HS-5 (cell line): Measurements from ENCODE around the gene MSANTD4.
"Not testable (repeated sequence)": the region's sequence is repeated elsewhere in the genome, so short reads cannot be mapped to it uniquely, and the experiment has no call there.

Experiments
- DNase-seq: peaks from one replicate; pipeline ENCODE4 v3.0.0-alpha.2; 2012; ENCODE audit warnings: low read depth

MSANTD4 gene

GRCh38 chr11:106021967-106022794 is at the start of gene MSANTD4:
TSS of gene MSANTD4 (minus strand) at chr11:106022240. CDS start at chr11:106010917, 11,323 bp downstream.
- DNase-seq = peak; percentile 97

GRCh38 chr11:106070606-106071005 is 48.6 kb upstream of the MSANTD4 start:
- DNase-seq = no peak

GRCh38 chr11:106063009-106063408 is 41.0 kb upstream of the MSANTD4 start:
- DNase-seq = no peak

GRCh38 chr11:106061954-106062949 is 40.2 kb upstream of the MSANTD4 start:
- DNase-seq = no peak

- no peak for DNase-seq
Observed at GRCh38 chr11:106061249-106061784, 39.3 kb upstream of the MSANTD4 start.

- no peak for DNase-seq
Observed at GRCh38 chr11:106059617-106060016, 37.6 kb upstream of the MSANTD4 start.

GRCh38 chr11:106058377-106058776 is 36.3 kb upstream of the MSANTD4 start:
- DNase-seq = not testable (repeated sequence)

GRCh38 chr11:106051103-106051502 is 29.1 kb upstream of the MSANTD4 start:
- DNase-seq = no peak

GRCh38 chr11:106049727-106050476 is 27.9 kb upstream of the MSANTD4 start:
- DNase-seq = no peak

GRCh38 chr11:106047631-106048030 is 25.6 kb upstream of the MSANTD4 start:
- DNase-seq = no peak

GRCh38 chr11:106043540-106043939 is 21.5 kb upstream of the MSANTD4 start:
- DNase-seq = no peak

- no peak for DNase-seq
Observed at GRCh38 chr11:106032861-106033260, 10.8 kb upstream of the MSANTD4 start.

GRCh38 chr11:106031936-106032335 is 9.9 kb upstream of the MSANTD4 start:
- no peak for DNase-seq

GRCh38 chr11:106031202-106031810 is 9.3 kb upstream of the MSANTD4 start:
- peak; percentile 3 for DNase-seq

GRCh38 chr11:106030609-106031008 is 8.6 kb upstream of the MSANTD4 start:
- DNase-seq = no peak

GRCh38 chr11:106022795-106023275 is 795 bp upstream of the MSANTD4 start:
- DNase-seq = no peak

- DNase-seq = peak; percentile 11
Observed at GRCh38 chr11:106021181-106021966, 666 bp downstream of the MSANTD4 start.

GRCh38 chr11:106017093-106017492 is 4.9 kb downstream of the MSANTD4 start:
- DNase-seq = no peak

GRCh38 chr11:106015066-106015465 is 7.0 kb downstream of the MSANTD4 start:
- DNase-seq = no peak

- no peak for DNase-seq
Observed at GRCh38 chr11:106014620-106015019, 7.4 kb downstream of the MSANTD4 start.
